Endothelial cell of umbilical vein (primary cell): ENCODE results near the gene PLEKHG5.

Experiments
- CTCF ChIP-seq, 2 donors: IDR thresholded peaks; 1 replicate in 1 of 2; 2 replicates in 1 of 2; pipeline ENCODE4 v1.5.1; 2011; ENCODE audit warnings: low read length in 2 of 2, mild to moderate bottlenecking in 2 of 2, moderate library complexity in 2 of 2, control low read depth in 1 of 2, inconsistent platforms in 1 of 2, low read depth in 1 of 2; ENCODE audit not compliant: insufficient read depth in 1 of 2; ENCODE audit errors: extremely low read depth in 1 of 2
- EZH2 ChIP-seq: IDR thresholded peaks from 2 replicates; pipeline ENCODE4 v1.6.1; 2012; ENCODE audit warnings: borderline replicate concordance, low read depth, mild to moderate bottlenecking, moderate library complexity, low read length, inconsistent platforms; ENCODE audit not compliant: severe bottlenecking
- FOS ChIP-seq: IDR thresholded peaks from 2 replicates; pipeline ENCODE4 v1.6.1; 2011; ENCODE audit warnings: mild to moderate bottlenecking, low read length, moderate library complexity, borderline replicate concordance; ENCODE audit not compliant: insufficient read depth
- JUN ChIP-seq: IDR thresholded peaks from 2 replicates; pipeline ENCODE4 v1.6.1; 2011; ENCODE audit warnings: borderline replicate concordance, low read depth; ENCODE audit not compliant: insufficient read length, insufficient read depth
- MYC ChIP-seq: IDR thresholded peaks from one replicate; pipeline ENCODE4 v1.6.1; 2011; ENCODE audit warnings: mild to moderate bottlenecking, low read depth, low read length
- POLR2A ChIP-seq: IDR thresholded peaks from 2 replicates; pipeline ENCODE4 v1.6.1; 2012; ENCODE audit warnings: low read depth, mild to moderate bottlenecking, control low read depth, low read length
- POLR2AphosphoS5 ChIP-seq: IDR thresholded peaks from 2 replicates; pipeline ENCODE4 v1.6.1; 2012; ENCODE audit warnings: low read depth, mild to moderate bottlenecking, control low read depth, low read length, moderate library complexity; ENCODE audit not compliant: insufficient read depth

- TF ChIP-seq JUN (no peak), CTCF (IDR thresholded peaks at IDR 0.05; ENCODE audit: extremely low read depth in 1 of 2, insufficient read depth in 1 of 2, low read depth in 1 of 2, low read length in 2 of 2) (no peak), EZH2 (no peak), FOS (no peak), POLR2A (no peak), POLR2AphosphoS5 (no peak), MYC (no peak)
Observed at GRCh38 chr1:6512245-6512907, 20.9 kb upstream of the PLEKHG5 start.
